Esophagus squamous epithelium (tissue), 4 donors: ENCODE results near the gene SLC7A9.

Experiments
- CTCF ChIP-seq, 6 experiments: fragments of 450-650 bp in 4 of 6; fragments of 200-600 bp in 2 of 6; sonication (generic) in 2 of 6; IDR thresholded peaks; one replicate each; pipeline ENCODE4 v1.5.1; 2016 to 2019; ENCODE audit warnings: antibody characterized with exemption in 6 of 6, mild to moderate bottlenecking in 4 of 6, moderate library complexity in 4 of 6
- POLR2A ChIP-seq, 4 donors: fragments of 450-650 bp; IDR thresholded peaks; one replicate each; pipeline ENCODE4 v1.6.1; 2017; ENCODE audit warnings: antibody characterized with exemption in 4 of 4, mild to moderate bottlenecking in 4 of 4, moderate library complexity in 3 of 4

- TF ChIP-seq CTCF (IDR thresholded peaks at IDR 0.05) (no peak), POLR2A (IDR thresholded peaks at IDR 0.05) (no peak)
These were observed 22.0 kb upstream of the SLC7A9 start for GRCh38 chr19:32891609-32892008.
